Measurements from ENCODE around the gene ELMO1. TPM values are rescaled to one million over a fixed set of nuclear protein-coding genes. Genes with fewer than 3 reads are reported as not detected.

Gene ELMO1
- total and polyA plus RNA-seq, 4 donors = 10.1 to 183 (median 34.4) TPM

- H3K27me3 ChIP-seq (ENCODE audit: control insufficient read depth in 3 of 3, insufficient read depth in 3 of 3, low read length in 2 of 3) = no peaks in the 10 kb centered on the region
- no peak overlapping the region for H3K9ac ChIP-seq (ENCODE audit: insufficient read depth in 1 of 2, low read length in 2 of 2)
- 96% methylated on average over 36 of the region's 36 CpGs for WGBS, 2 donors
- H3K27ac ChIP-seq (ENCODE audit: low read depth in 1 of 2, low read length in 1 of 2) = no peak overlapping the region
- ATAC-seq (ENCODE audit: insufficient read depth, low FRiP score) = no peak
- TF ChIP-seq CTCF (IDR thresholded peaks at IDR 0.05; ENCODE audit: control extremely low read depth, extremely low read depth) = no peak
- H3K4me1 ChIP-seq (ENCODE audit: control insufficient read depth in 5 of 5, insufficient read depth in 5 of 5, low read length in 5 of 5) = peaks cover 0 to 7% (median 0%) of the 10 kb centered on the region in 5 donors
- H3K4me3 ChIP-seq = no peak overlapping the region
- H3K36me3 ChIP-seq (ENCODE audit: control insufficient read depth in 4 of 4, insufficient read depth in 4 of 4, low read length in 4 of 4) = no peaks in the 10 kb centered on the region
- no peak for DNase-seq
- H3K9me3 ChIP-seq (ENCODE audit: control insufficient read depth in 4 of 4, insufficient read depth in 3 of 4, low read length in 3 of 4) = peaks cover 0 to 5% (median 1%) of the 10 kb centered on the region in 4 donors
Observed at GRCh38 chr7:37491919-37492694, 43.4 kb upstream of the ELMO1 start.

- DNase-seq = no peak
- WGBS, 2 donors = 79 to 97% methylated on average over 1 of the region's 1 CpG
- Histone ChIP-seq H3K27me3 (ENCODE audit: control insufficient read depth in 3 of 3, insufficient read depth in 3 of 3, low read length in 2 of 3) (no peaks in the 10 kb centered on the region), H3K36me3 (ENCODE audit: control insufficient read depth in 4 of 4, insufficient read depth in 4 of 4, low read length in 4 of 4) (no peaks in the 10 kb centered on the region), H3K9me3 (ENCODE audit: control insufficient read depth in 4 of 4, insufficient read depth in 3 of 4, low read length in 3 of 4) (peaks cover 0 to 5% (median 1%) of the 10 kb centered on the region in 4 donors), H3K9ac (ENCODE audit: insufficient read depth in 1 of 2, low read length in 2 of 2) (no peak overlapping the region), H3K4me3 (no peak overlapping the region), H3K4me1 (ENCODE audit: control insufficient read depth in 5 of 5, insufficient read depth in 5 of 5, low read length in 5 of 5) (peaks cover 0 to 7% (median 0%) of the 10 kb centered on the region in 5 donors), H3K27ac (ENCODE audit: low read depth in 1 of 2, low read length in 1 of 2) (no peak overlapping the region)
- no peak for TF ChIP-seq CTCF (IDR thresholded peaks at IDR 0.05; ENCODE audit: control extremely low read depth, extremely low read depth)
- no peak for ATAC-seq (ENCODE audit: insufficient read depth, low FRiP score)
Observed at GRCh38 chr7:37489703-37490102, 41.0 kb upstream of the ELMO1 start.

DNA sequence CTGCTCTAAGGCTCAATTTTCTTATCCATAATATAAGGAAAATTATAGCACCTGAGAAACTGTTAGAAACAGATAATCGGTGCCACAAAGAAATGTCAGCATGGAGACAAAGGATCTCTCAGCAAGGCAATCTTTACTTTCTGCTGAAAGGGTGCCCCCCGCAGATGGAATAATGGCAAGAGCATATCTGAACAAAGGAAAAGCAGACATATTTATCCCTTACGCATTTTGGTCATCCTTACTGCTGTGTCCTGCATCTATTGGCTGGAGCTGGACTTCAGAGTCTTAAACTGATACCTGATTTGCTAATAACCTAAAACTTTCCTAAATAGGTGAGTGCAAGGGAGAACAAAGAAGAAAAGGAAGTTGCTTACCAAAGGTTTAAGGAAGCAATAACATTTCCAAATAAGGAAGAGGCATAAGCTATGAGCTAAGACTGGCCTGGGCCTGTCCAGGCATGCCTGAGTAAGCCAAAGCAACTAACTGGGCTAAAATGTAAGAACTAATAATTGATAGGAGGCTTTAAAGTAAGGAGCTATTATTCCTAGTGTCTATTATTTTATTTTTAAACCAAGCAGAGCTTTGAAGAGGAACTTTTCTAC, 39.6 kb upstream of the ELMO1 start:
- ATAC-seq (ENCODE audit: insufficient read depth, low FRiP score) = no peak
- Histone ChIP-seq H3K36me3 (ENCODE audit: control insufficient read depth in 4 of 4, insufficient read depth in 4 of 4, low read length in 4 of 4) (no peaks in the 10 kb centered on the region), H3K4me1 (ENCODE audit: control insufficient read depth in 5 of 5, insufficient read depth in 5 of 5, low read length in 5 of 5) (peaks cover 0 to 5% (median 0%) of the 10 kb centered on the region in 5 donors), H3K4me3 (no peak overlapping the region), H3K27ac (ENCODE audit: low read depth in 1 of 2, low read length in 1 of 2) (no peak overlapping the region), H3K27me3 (ENCODE audit: control insufficient read depth in 3 of 3, insufficient read depth in 3 of 3, low read length in 2 of 3) (no peaks in the 10 kb centered on the region), H3K9me3 (ENCODE audit: control insufficient read depth in 4 of 4, insufficient read depth in 3 of 4, low read length in 3 of 4) (peaks cover 0 to 6% (median 1%) of the 10 kb centered on the region in 4 donors), H3K9ac (ENCODE audit: insufficient read depth in 1 of 2, low read length in 2 of 2) (no peak overlapping the region)
- WGBS, 2 donors = 97% methylated on average over 3 of the region's 3 CpGs
- DNase-seq = no peak
- TF ChIP-seq CTCF (IDR thresholded peaks at IDR 0.05; ENCODE audit: control extremely low read depth, extremely low read depth) = no peak

Measured in lung (tissue), 12 donors.